Trophoblast cell (in vitro differentiated cells and primary cell): ENCODE measurements around the gene MCCC1.
A peak's percentile ranks its signal among the peaks of the same experiment; 100 is the strongest.

Source experiments
- DNase-seq, 2 donors: peaks; one replicate each; pipeline ENCODE4 v3.0.0-alpha.2; 2016
- H2AFZ ChIP-seq: 2 replicates; pipeline ENCODE4 v1.6.1; 2013; ENCODE audit warnings: low read length, moderate library complexity, mild to moderate bottlenecking; ENCODE audit not compliant: insufficient read depth, poor library complexity
- H2AK5ac ChIP-seq: 2 replicates; pipeline ENCODE4 v1.6.1; 2013; ENCODE audit warnings: mild to moderate bottlenecking, low read length
- H2BK120ac ChIP-seq: 2 replicates; pipeline ENCODE4 v1.6.1; 2013; ENCODE audit warnings: low read length, mild to moderate bottlenecking, moderate library complexity; ENCODE audit not compliant: insufficient read depth, poor library complexity
- H2BK12ac ChIP-seq: 2 replicates; pipeline ENCODE4 v1.6.1; 2013; ENCODE audit warnings: mild to moderate bottlenecking, low read length, moderate library complexity
- H2BK5ac ChIP-seq: 2 replicates; pipeline ENCODE4 v1.6.1; 2013; ENCODE audit warnings: low read length, low read depth, moderate library complexity, mild to moderate bottlenecking; ENCODE audit not compliant: poor library complexity
- H3K14ac ChIP-seq: 2 replicates; pipeline ENCODE4 v1.6.1; 2013; ENCODE audit warnings: mild to moderate bottlenecking, low read length
- H3K18ac ChIP-seq: 2 replicates; pipeline ENCODE4 v1.6.1; 2013; ENCODE audit warnings: mild to moderate bottlenecking, low read length
- H3K23ac ChIP-seq: 2 replicates; pipeline ENCODE4 v1.6.1; 2013; ENCODE audit warnings: low read length
- H3K27ac ChIP-seq: 2 replicates; pipeline ENCODE4 v1.5.1; 2013; ENCODE audit warnings: low read depth, mild to moderate bottlenecking, inconsistent platforms, low read length, moderate library complexity
- H3K27me3 ChIP-seq: 2 replicates; pipeline ENCODE4 v1.6.1; 2013; ENCODE audit warnings: inconsistent platforms, mild to moderate bottlenecking, low read length, moderate library complexity; ENCODE audit not compliant: insufficient read depth
- H3K36me3 ChIP-seq, 2 experiments: 1 replicate in 1 of 2; 2 replicates in 1 of 2; pipeline ENCODE4 v1.6.1; 2013; ENCODE audit warnings: low read length in 2 of 2, mild to moderate bottlenecking in 2 of 2, moderate library complexity in 1 of 2; ENCODE audit not compliant: insufficient read depth in 2 of 2, control insufficient read depth in 1 of 2
- H3K4ac ChIP-seq: 2 replicates; pipeline ENCODE4 v1.6.1; 2013; ENCODE audit warnings: low read depth, mild to moderate bottlenecking, low read length, moderate library complexity
- H3K4me1 ChIP-seq, 2 experiments: 1 replicate in 1 of 2; 2 replicates in 1 of 2; pipeline ENCODE4 v1.6.1; 2013; ENCODE audit warnings: low read length in 2 of 2, mild to moderate bottlenecking in 2 of 2, moderate library complexity in 1 of 2; ENCODE audit not compliant: insufficient read depth in 2 of 2, control insufficient read depth in 1 of 2
- H3K4me2 ChIP-seq: 2 replicates; pipeline ENCODE4 v1.6.1; 2013; ENCODE audit warnings: inconsistent platforms, mild to moderate bottlenecking, low read length, moderate library complexity
- H3K4me3 ChIP-seq: 2 replicates; pipeline ENCODE4 v1.5.1; 2013; ENCODE audit warnings: mild to moderate bottlenecking, low read depth, low read length, inconsistent platforms
- H3K79me1 ChIP-seq: one replicate; pipeline ENCODE4 v1.6.1; 2013; ENCODE audit warnings: low read length
- H3K79me2 ChIP-seq: 2 replicates; pipeline ENCODE4 v1.6.1; 2013; ENCODE audit warnings: low read length, mild to moderate bottlenecking; ENCODE audit not compliant: control insufficient read depth, insufficient read depth, poor library complexity
- H3K9ac ChIP-seq: 2 replicates; pipeline ENCODE4 v1.6.1; 2013; ENCODE audit warnings: mild to moderate bottlenecking, low read length
- H3K9me3 ChIP-seq: 2 replicates; pipeline ENCODE4 v1.6.1; 2013; ENCODE audit warnings: low read depth, mild to moderate bottlenecking, control low read depth, inconsistent platforms, low read length; ENCODE audit not compliant: insufficient read depth
- H4K12ac ChIP-seq: 2 replicates; pipeline ENCODE4 v1.6.1; 2013; ENCODE audit warnings: low read depth, mild to moderate bottlenecking, low read length, moderate library complexity
- H4K8ac ChIP-seq: 2 replicates; pipeline ENCODE4 v1.6.1; 2013; ENCODE audit warnings: low read depth, mild to moderate bottlenecking, low read length, moderate library complexity
- H4K91ac ChIP-seq: one replicate; pipeline ENCODE4 v1.6.1; 2013; ENCODE audit warnings: low read depth, mild to moderate bottlenecking, low read length, moderate library complexity
- WGBS: extraction: QIAGEN DNeasy Blood & Tissue Kit; methylation state at CpG from one replicate; pipeline ENCODE4 v1.1.7; 2013; ENCODE audit warnings: missing lambda C conversion rate; ENCODE audit not compliant: insufficient read length, insufficient coverage; ENCODE audit errors: extremely low coverage; 5-methylcytosine and 5-hydroxymethylcytosine counted together

Gene MCCC1

DNA sequence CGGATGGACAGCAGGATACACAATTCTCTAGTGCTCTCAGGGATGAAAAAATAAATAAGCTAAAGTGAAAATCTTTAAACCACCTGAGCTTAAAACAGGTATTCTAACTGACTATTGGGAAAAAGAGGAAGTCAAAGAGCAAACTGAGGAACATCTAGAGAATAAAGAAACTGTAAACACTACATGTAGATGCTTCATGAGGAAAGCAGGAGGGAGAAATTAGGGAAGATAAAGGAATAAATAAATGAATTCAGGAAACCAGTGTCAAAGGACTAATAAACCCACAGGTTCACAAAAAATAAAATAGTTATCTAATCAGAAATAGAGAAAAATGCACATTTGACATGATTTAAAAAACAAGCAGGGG is 525 bp upstream of the MCCC1 start:
- Histone ChIP-seq H2AFZ (no peak overlapping the region), H4K91ac (no peak overlapping the region), H2BK12ac (no peak overlapping the region), H3K79me2 (peaks cover 5% of the 10 kb centered on the region), H3K14ac (no peak overlapping the region), H4K12ac (no peak overlapping the region), H3K9ac (no peak overlapping the region), H3K4me2 (peak overlapping the region; percentile 68), H3K4me1 (peaks cover 3 to 5% of the 10 kb centered on the region in 2 experiments), H3K18ac (no peak overlapping the region), H3K4ac (no peak overlapping the region), H3K27ac (no peak overlapping the region), H3K79me1 (peaks cover 3% of the 10 kb centered on the region), H3K36me3 (peaks cover 0 to 1% of the 10 kb centered on the region in 2 experiments), H2BK120ac (no peak overlapping the region), H3K4me3 (no peak overlapping the region), H4K8ac (no peak overlapping the region), H2AK5ac (no peak overlapping the region), H3K27me3 (no peaks in the 10 kb centered on the region), H3K23ac (no peak overlapping the region), H3K9me3 (no peaks in the 10 kb centered on the region), H2BK5ac (no peak overlapping the region)
- no peak for DNase-seq
- WGBS: no CpG with 5 or more reads among the region's 1 CpG

GRCh38 chr3:183098536-183099025 is 715 bp downstream of the MCCC1 start:
- H2AFZ ChIP-seq: peak overlapping the region; percentile 96
- H3K4ac ChIP-seq: no peak overlapping the region
- peak overlapping the region; percentile 92 for H3K18ac ChIP-seq
- H3K36me3 ChIP-seq: peaks cover 0 to 1% of the 10 kb centered on the region in 2 experiments
- no CpG with 5 or more reads among the region's 8 CpGs for WGBS
- peak overlapping the region; percentile 89 for H3K14ac ChIP-seq
- peaks cover 5% of the 10 kb centered on the region for H3K79me2 ChIP-seq
- no peak overlapping the region for H2AK5ac ChIP-seq
- H3K4me1 ChIP-seq: peaks cover 3 to 5% of the 10 kb centered on the region in 2 experiments
- peak overlapping the region; percentile 0 for H2BK120ac ChIP-seq
- H2BK5ac ChIP-seq: peak overlapping the region; percentile 8
- no peak overlapping the region for H3K23ac ChIP-seq
- no peak overlapping the region for H2BK12ac ChIP-seq
- H3K27me3 ChIP-seq: no peaks in the 10 kb centered on the region
- peak overlapping the region; percentile 70 for H3K4me2 ChIP-seq
- peak overlapping the region; percentile 97 for H3K4me3 ChIP-seq
- peaks cover 3% of the 10 kb centered on the region for H3K79me1 ChIP-seq
- H4K91ac ChIP-seq: peak overlapping the region; percentile 73
- H3K27ac ChIP-seq: peak overlapping the region; percentile 31
- peak overlapping the region; percentile 85 for H4K8ac ChIP-seq
- H3K9me3 ChIP-seq: no peaks in the 10 kb centered on the region
- H4K12ac ChIP-seq: peak overlapping the region; percentile 63
- DNase-seq: no peak
- peak overlapping the region; percentile 3 for H3K9ac ChIP-seq

DNA sequence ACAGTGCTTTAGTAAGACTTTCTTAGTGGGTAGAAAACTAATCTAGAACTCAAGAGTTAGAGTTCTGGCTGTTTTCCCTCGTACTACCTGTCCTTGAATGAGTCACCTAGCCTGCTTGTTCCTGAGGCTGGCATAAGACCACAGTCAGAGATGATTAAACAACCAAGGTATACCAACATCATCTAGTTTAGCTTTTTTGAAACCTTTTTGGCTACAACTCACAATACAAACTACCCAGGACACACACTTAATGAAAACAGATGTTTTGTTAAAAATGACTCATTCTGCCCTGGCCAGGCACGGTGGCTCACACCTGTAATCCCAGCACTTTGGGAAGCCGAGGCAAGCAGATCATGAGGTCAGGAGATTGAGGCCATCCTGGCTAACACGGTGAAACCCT is 4.6 kb downstream of the MCCC1 start:
- Histone ChIP-seq H3K36me3 (peaks cover 3 to 6% of the 10 kb centered on the region in 2 experiments), H2AFZ (no peak overlapping the region), H2BK5ac (no peak overlapping the region), H4K91ac (no peak overlapping the region), H3K4me1 (peaks cover 3 to 5% of the 10 kb centered on the region in 2 experiments), H3K27me3 (no peaks in the 10 kb centered on the region), H2BK120ac (no peak overlapping the region), H2AK5ac (no peak overlapping the region), H3K18ac (no peak overlapping the region), H3K79me1 (peaks cover 3% of the 10 kb centered on the region), H3K4me3 (no peak overlapping the region), H3K4ac (no peak overlapping the region), H3K27ac (no peak overlapping the region), H3K9ac (no peak overlapping the region), H4K8ac (no peak overlapping the region), H3K23ac (no peak overlapping the region), H3K4me2 (no peak overlapping the region), H4K12ac (no peak overlapping the region), H3K9me3 (no peaks in the 10 kb centered on the region), H3K79me2 (peaks cover 5% of the 10 kb centered on the region), H3K14ac (no peak overlapping the region), H2BK12ac (no peak overlapping the region)
- DNase-seq: no peak
- no CpG with 5 or more reads among the region's 4 CpGs for WGBS

DNA sequence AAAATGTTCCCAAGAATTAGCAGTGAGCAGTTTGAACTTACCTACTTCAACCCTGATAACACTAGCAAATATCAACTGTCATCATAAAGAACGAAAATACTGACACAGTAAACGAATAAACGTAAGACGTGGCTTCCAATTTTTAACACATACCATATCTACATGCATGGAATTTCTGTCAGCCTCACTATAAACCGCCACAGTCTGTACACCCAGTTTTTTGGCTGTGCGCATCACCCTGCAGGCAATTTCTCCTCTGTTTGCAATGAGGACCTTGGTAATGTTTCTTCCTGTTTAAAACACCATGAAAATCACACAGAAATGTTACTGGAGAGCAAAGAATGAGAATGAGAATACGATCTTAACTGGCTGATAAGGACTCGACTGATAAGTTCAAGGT is 7.0 kb downstream of the MCCC1 start:
- Histone ChIP-seq H3K4me1 (peaks cover under 1 to 3% of the 10 kb centered on the region in 2 experiments), H2AK5ac (no peak overlapping the region), H3K4ac (no peak overlapping the region), H2AFZ (no peak overlapping the region), H4K8ac (no peak overlapping the region), H3K79me2 (peaks cover under 1% of the 10 kb centered on the region), H4K91ac (no peak overlapping the region), H3K36me3 (peaks cover 3 to 11% of the 10 kb centered on the region in 2 experiments), H3K27ac (no peak overlapping the region), H2BK12ac (no peak overlapping the region), H2BK5ac (no peak overlapping the region), H3K18ac (no peak overlapping the region), H3K14ac (no peak overlapping the region), H3K23ac (no peak overlapping the region), H3K4me2 (no peak overlapping the region), H3K4me3 (no peak overlapping the region), H4K12ac (no peak overlapping the region), H3K27me3 (no peaks in the 10 kb centered on the region), H2BK120ac (no peak overlapping the region), H3K9me3 (no peaks in the 10 kb centered on the region), H3K79me1 (no peaks in the 10 kb centered on the region), H3K9ac (no peak overlapping the region)
- peak in 1 of 2 donors; percentile 34 for DNase-seq
- no CpG with 5 or more reads among the region's 8 CpGs for WGBS
